IPS DF 4.7 (cell line): Measurements from ENCODE around the gene LRRC45.

Experiments
- DNase-seq: peaks from one replicate; pipeline ENCODE4 v3.0.0-alpha.2; 2013; ENCODE audit warnings: low spot score; ENCODE audit errors: extremely low read depth

Gene LRRC45

DNA sequence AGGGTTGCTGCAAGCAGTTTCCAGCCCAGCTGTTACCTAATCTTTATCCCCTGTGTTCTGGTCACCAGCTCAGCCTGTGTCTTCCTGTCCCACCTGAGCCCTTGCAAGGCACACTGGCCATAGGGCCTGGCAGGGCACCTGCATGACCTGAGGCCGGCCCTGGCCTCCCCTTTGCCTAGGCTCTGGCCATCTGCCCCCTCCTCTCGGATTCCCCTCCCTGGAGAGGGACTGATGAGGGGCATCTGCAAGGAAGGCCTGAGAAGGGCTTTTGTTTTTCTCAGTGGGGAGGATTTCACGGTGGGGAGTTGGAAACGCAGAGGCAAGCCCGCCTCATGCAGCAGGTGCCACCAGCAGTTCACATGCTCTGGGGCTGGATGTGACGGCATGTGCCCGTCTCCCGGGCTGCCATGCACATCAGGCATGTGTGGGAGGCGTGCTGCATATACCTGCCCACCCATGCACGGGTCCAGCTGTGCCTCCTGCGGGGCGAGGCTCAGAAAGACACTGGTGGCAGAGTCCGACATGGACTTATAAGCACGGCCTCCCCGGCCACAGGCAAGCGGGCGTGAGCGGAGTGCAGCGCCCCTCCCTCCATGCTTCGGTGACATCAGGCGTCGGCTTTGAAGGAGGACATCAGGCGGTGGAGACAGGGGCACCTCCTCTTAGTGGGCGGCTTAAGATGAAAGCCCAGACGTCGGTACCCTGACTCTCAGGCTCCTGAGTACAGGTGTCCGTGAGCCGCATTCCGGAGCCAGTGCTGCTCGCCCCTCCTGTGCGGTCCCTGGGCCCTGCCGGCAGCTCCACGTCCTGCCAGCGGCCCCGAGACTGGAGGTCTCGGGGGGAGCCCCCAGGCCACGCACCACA, 29.1 kb upstream of the LRRC45 start:
- DNase-seq: no peak

DNA sequence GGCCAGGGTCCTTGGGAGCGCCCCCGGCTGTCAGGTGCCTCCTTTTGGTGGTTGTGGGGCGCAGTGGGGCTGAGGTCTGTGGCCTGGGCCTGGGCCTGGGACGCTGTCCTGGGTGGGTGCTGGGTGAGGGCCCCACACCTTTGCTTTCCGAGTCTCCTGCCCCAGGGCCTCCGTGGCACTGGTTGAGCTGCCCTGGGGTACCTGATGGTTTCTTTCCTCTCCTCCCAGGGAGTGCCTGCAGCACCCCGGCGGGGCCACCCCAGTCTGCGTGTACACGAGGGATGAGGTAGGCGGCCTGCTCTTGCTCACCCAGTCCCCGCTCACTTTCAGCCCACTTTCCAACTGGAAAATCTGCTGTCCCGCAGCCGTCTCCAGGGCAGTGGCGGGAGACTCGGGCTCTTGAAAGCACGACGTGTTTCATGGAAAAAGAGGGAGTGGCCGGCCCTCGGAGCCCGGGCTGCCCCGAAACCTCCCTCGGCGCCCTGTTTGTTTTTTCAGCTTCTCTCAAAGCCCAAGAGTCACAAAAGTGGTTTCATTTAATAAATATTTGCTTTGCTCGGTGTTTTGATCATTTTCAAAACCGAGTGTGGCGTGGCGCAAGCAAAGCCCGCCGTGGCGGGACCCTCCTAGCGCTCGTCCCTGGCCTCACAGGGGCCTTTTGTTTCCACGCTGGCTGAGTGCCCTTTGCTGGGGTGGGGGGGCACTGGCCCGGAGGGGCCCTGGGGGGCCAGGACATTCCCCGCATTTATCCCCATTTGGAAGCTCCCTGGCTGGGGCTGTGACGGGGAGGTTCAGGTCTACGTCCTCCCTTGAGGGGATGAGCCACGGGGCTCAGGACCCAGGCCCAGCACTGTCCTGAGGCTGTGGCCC, 28.3 kb upstream of the LRRC45 start:
- no peak for DNase-seq

DNA sequence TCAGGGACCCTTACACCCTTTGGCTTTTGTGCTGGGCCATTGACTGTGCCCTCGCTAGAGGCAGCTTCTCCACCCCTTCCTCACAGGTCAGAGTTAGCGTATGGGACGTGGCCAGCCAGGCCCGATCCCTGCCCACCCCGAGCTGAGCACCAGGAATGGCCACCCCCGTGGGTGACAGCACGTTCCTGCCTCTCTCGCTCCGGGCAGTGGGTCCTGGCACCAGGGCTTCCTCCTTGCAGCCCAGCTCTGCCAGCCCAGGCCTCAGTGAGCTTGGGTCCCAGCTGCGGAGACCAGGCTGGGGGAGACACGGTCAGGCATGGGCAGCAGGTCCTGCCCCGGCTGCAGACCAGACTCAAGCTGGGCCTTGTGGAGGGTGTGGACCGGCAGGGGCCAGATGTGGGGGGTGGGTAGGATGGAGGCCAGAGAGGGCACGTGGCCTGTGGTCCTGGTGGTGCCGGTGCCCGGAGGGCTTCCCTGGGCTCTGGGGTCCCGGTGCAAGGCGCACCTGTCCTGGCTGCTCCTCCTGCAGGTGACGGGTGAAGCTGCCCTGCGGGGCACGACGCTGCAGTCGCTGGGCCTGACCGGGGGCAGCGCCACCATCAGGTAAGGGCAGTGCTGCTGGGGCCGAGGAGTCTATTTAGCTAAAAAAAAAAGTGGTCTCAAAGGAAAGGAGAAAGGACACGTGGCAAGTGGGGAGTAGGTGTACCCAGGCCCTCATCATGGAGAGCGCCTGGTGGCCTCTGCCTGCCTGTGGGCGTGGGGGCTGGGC, 27.5 kb upstream of the LRRC45 start:
- no peak for DNase-seq

DNA sequence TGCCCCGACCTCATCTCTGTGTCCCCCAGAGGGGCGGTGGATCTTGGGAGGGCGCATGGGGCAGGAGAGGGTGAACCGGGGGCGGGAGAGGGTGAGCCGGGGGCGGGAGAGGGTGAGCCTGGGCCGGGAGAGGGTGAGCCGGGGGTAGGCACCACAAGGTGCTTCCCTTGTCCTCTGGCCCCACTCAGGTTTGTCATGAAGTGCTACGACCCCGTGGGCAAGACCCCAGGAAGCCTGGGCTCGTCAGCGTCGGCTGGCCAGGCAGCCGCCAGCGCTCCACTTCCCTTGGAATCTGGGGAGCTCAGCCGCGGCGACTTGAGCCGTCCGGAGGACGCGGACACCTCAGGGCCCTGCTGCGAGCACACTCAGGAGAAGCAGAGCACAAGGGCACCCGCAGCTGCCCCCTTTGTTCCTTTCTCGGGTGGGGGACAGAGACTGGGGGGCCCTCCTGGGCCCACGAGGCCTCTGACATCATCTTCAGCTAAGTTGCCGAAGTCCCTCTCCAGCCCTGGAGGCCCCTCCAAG, 26.8 kb upstream of the LRRC45 start:
- DNase-seq: no peak

DNA sequence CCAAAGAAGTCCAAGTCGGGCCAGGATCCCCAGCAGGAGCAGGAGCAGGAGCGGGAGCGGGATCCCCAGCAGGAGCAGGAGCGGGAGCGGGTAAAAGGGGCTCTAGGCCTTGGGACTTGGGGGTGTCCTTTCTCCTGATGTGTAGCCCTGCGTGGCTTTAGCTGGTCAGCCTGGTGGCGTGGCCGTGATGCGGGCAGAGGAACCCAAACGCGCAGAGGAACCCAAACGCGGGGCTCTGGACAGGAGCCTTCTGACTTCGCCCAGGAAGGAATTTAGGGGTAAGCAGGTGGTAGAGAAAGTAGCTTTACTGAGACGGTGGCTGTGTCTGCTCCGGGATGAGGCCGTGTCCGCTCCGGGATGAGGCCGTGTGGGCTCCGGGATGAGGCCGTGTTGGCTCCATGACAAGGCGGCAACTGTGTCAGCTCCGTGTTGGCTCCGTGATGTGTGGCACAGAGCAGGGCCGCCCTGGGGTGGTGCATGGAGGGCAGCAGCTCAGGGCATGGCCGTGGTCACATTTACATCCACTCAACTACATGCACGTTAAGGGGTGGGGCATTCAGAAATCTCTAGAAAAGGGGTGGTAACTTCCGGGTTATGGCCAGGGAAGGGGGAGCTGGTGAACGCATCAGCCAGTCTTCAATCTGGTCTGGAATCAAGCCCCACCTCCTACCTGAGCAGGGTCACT, 26.2 kb upstream of the LRRC45 start:
- DNase-seq: no peak

DNA sequence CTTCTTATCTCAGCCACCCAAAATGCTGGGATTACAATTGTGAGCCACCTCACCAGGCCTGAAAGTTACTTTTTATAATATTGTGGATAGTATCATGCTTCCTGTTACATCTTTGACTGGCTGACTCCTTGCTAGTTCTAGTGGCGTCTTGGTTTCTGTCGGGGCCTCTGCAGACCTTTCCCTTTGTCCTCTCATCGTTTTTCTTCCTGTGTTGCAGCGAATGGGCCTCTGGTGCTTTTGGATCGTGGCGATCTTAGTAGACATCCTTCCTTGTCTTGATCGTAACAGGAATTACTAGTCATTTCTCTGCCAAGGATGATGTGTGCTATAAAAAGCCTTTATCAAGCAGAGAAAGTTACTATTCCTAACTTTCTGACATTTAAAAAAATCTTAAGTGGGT, 24.9 kb upstream of the LRRC45 start:
- no peak for DNase-seq

DNA sequence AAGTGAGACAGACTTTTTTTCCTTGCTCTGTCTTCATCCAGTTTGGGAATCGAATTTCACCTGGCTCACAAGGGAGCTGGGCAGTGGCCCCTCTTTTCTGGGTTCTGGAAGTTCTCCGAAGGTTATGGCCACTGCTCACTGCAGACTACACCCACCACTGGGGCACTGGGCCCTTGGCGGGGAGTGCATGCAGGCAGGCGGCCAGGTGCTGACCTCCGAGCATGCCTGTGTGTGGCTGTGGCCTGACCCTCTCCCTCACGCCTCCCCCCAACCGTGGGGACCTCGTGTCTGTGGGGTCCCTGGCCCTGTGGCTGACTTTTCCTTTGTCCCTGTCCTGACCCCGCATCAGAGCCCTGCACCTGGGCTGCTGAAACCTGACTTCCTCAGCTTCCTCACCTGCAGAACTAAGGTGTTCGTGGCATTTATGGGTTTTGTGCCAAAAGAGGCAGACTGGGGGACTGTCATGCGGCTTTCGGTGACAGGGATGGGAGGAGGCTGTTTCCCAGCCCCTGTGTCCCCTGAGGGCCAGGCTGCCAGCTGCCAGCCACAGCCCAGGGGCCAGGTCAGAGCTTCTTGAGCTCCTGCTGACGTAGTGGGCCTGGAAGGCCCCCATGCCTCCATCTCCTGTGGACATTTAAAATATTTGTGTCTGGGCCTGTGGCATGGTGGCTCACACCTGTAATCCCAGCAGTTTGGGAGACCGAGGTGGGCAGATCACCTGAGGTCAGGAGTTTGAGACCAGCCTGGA, 24.2 kb upstream of the LRRC45 start:
- DNase-seq: no peak

DNA sequence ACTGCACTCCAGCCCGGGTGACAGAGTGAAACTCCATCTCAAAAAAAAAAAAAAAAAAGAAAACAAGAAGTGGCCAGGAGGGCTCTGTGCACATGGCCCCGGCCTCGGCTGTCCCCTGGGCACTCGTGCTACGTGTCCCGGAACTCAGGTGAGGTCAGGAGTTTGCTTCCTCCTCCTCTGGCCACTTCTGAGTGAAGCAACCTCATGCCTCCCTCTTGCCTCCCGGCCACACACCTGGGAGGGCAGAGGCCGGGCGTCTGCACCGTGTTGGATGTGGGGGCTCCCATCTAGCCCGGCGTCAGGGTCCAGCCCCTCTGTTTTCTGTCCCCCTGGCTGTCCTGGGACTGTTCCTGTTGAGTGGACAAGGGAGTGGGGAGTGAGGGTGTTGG, 23.5 kb upstream of the LRRC45 start:
- DNase-seq: no peak

DNA sequence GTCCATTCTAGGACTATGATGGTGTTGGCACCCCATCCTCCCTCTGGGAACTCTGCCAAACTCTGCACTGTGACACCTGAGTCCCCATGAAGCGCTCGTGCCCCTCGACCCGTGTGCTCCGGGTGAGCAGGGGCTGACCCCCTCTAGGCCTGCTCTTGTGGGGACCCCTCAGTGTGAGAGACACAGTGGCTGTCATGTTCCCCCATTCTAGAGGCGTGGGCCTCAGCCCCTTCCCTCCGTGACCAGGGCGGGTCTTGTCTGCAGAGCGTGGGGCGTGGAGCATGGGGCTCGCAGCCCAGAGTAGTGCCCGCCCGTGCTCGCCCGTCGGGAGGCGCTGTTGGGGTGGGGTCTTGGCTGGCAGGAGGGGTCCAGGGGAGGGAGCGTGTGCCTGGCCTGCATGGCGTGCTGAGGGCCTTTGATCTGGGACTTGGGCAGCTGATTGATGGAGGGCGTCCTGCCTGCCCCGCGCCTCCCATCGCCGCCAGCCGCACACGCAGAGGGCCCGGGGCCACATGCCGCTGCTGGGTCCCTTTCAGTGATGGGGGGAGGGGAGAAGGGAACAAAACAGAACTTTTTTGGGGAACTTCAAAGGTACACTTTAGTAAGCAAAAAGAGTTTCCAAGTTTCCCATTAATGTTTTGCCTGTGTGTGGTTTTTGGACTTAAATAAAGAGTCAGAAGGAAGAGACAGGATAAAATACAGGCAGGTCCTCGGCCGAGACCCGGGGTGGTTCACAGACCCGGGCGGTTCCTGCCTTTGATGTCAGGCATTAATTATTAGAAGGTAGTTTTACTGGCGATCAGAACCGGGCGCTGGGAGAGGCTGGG, 22.9 kb upstream of the LRRC45 start:
- no peak for DNase-seq

DNA sequence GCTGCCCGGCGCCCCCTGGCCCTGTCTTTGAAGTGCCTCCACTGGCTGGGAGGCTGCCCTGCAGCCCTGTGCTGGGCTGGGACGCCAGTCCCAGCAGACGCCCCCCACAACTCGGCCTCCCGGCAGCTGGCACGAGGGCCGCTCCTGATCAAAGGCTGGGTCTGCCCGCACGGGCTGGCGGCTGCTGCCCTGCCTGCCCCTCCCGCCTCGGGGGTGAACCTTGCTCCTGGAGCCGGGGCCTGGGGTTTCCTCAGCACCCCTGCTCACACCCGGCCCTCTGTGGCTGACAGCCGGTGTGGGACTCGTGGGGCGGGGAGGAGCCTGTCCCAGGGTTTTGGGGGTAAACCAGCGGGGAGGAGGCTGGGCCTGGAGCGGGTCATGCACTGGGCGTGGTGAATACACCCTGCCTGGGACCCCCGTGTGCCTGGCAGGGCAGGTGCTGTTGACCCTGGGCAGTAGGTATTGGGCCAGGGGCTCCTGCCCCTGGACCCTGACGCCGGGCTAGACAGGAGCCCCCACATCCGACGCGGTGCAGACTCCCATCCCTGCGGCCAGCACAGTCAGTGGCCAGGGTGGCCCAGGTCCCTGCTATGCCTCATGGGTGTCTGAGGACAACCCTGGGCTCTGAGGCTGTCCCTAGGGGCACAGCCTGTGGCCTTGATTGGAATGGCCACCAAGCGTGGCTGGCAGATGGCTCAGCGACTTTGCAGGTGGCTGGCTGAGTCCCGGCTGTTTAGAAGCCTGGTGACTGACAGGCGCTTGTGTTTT, 22.1 kb upstream of the LRRC45 start:
- no peak for DNase-seq

DNA sequence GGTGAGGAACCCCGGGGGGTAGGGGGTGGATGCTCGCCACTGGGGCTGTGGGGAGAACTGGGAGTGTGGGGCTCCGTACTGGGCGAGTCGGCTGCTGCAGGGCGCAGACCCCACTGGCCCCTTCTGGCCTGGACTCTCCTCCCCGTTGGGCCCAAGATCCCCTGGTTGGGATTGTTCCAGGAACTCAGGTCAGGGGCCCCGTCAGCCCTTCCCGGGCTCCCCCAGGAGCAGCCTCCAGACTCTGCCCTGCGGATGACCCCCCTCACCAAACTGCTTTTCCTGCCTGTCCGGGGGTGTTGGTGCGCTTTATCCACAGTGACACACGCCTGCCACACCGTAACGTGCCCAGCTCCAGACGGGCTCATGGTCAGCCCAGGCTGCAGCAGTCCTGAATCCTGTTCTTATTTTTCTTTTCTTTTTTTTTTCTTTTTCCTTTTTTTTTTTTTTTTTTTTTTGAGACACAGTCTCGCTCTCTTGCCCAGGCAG, 21.5 kb upstream of the LRRC45 start:
- no peak for DNase-seq

DNA sequence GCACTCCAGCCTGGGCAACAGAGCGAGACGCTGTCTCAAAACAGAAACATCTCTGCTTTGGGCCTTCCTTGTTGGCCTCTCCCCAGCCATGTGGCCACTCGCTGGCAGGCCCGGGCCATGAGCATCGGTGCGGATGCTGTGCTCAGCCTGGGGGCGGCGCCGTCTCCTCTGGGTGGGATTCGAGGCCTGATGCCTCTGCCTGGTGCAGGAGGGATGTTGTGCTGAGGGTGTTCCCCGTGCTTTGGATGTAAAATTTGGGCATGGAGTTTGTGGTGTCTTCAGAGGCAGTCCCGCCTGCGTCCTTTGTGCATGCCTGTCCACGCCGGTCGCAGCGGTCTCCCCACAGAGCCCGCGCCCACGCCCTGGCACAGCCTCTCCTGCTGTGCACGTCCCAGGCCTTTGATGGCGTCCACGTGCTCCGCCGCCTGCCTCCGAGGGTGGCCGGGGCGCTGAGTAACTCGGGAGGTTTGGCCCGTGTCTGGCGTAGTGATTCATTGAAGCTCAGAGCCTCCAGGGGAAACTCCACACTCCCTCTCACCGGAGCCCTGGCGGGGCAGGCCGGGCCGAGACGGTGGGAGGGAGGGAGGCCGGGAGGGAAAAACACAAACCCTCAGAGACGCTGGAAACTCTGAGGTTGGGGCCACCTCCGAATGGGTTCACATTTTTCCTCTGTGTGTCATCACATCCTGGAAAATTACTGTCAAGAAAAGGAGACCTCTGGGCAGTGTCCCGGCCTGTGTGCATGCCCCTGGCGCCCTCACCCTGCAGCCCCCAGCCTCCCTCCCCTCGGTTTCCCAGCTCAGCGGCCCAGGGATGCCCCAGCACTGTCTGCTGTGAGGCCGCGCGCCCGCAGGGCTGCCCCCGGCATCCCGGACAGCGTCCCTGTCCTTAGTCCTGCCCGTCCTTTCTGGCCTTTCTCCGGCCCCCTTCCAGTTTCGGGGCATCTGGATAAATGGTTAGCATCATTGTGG, 19.4 kb upstream of the LRRC45 start:
- DNase-seq: no peak

DNA sequence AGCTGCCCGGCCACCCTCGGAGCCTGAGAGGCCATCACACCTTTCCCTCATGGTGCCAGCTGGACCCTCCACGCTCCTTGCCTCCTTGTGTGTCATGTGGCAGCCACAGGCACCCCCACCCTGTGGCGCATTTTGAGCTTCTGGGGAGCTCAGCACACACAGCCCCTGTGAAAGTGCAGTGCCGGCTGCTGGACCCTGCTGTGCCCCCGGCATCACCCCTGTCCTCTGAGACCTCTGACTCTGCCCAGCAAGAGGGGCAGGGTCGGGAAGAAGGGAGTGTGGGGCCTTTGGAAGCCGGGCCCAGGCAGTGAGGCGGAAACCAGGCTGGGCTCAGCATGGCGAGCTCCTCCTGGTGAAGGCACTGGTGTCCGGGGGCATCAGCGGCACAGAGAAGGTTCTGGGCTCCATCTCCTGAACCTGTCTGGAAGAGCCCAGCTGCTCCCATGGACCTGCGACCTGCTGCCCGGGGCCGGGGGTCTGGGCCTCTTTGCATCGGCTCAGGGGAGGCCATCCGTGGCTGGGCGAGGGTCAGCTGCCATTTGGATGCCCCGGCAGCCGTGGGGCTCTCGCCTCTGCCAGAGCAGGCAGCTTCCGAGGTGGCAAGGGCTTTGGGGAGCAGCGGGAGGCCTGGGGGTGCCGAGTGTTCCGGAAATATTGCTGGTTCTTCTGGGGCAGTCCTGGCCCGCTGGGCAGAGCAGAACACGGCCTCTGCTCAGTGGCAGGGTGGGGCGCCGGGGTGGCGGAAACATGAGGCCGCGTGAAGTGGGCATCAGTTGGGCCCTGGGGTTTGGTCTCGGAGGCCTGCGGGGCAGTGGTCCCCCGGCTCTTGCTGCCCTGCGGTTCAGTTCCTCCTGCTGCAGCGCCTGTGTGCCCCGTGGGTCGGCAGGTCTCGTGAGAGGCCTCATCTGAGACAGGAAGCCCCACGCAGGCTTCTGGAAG, 18.3 kb upstream of the LRRC45 start:
- DNase-seq: no peak

DNA sequence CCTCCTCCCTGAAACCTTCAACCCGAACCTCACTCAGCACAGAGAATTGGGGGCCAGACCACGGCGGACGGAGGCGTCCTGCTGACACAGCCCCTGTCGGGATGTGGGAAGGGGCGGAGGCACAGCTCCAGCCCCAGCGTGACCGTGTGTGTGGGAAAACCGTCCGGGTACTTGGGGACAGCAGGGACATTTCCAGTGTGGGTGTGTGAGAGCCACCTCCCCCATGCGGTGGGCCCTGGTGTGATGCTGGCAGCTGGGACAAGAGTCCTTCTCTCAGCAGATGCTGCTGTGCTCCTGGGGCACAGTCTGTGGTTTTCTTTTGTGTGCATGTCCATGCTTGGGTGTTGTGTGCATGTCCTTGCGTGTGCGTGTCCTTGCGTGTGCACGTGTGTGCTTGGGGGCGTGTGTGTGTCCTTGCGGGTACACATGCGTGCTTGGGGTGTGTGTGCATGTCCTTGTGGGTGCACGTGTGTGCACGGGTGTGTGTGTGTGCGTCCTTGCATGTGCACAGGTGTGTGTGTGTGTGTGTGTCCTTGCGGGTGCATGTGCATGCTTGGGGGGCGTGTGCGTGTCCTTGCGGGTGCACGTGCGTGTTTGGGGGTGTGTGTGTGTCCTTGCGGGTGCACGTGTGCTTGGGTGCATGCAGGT, 17.3 kb upstream of the LRRC45 start:
- DNase-seq: no peak

DNA sequence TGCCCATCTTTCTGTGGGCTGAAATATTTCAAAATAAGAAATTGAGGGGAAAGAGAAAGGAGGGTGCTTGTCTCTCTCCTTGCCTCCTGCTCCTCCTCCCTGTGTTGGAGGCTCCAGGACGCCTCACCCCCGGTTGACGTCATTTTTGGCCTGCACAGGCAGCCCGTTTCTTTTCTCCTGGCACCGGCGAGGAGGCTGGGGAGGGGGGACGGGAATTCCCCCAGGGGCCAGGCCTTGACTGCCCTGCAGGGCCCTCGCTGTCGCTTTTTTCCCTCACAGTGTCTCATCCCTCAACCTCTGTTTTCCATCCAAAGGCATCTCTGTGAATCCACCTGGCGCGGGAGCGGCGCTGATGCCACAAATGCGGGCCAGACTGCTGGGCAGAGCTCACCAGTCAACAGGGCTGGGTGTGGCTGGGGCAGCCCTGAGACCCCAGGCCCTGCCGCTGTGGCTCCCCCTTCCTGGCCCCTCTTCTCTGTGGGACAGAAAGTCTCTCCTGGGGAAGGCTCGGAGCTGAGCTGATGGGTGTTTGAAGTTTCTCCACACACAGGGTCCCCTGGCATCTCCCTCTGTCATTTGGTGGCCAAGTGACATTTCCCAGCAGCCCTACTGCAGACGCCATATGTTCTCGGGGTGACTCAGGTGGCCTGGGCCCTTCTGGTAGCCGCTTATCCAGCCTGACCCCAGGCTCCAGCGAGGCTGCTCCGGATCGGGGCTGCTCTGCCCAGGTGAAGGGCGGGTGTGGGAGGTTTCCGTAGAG, 16.5 kb upstream of the LRRC45 start:
- DNase-seq: no peak
